ENCODE results near the gene ASS1. TPM values are rescaled to one million over a fixed set of nuclear protein-coding genes. Genes with fewer than 3 reads are reported as not detected.

The ASS1 gene
- total and polyA plus RNA-seq, 2 donors (not counting 1 experiment from before 2014, with no cell fraction given) = 0.30 to 0.44 TPM

DNA sequence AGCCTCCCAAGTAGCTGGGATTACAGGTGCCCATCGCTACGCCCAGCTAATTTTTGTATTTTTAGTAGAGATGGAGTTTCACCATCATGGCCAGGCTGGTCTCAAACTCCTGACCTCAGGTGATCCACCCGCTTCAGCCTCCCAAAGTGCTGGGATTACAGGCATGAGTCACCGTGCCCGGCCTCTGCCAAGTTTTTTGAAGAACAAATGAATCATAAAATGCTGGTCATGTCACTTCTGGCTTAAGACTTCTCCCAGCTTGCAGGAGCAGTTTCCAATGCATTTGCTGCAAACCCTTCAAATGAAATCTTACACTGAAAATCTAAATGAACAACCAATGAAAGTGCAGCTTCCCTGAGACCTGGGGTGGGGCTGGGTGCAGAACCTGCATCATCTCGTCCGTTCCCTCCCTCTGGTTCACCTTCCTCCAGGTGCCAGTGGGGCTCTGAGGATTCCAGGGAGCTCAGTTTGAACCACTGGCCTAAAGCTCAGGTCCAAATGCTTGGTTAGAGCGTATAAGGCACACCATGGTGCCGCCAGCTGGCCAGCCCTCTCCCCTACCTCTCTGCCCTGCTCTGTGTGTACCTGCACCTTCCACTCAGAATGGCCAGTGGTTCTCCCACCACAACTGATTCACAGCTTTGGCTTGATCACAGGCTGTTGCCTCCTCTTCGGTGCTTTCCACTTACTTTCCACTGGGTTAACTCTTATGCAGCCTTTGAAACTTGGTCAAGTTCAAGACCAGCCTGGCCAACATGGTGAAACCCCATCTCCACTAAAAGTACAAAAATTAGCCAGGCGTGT, 94.9 kb downstream of the ASS1 start:
- peaks cover 8% of the 10 kb centered on the region for H3K4me1 Mint-ChIP-seq
- H3K36me3 ChIP-seq (replicated peaks in 1 of 2; ENCODE audit: control extremely low read depth in 1 of 2, control insufficient read depth in 1 of 2, extremely low read depth in 1 of 2, insufficient read depth in 2 of 2, low read length in 1 of 2) = no peaks in the 10 kb centered on the region
- H3K4me2 ChIP-seq (replicated peaks; ENCODE audit: low read depth, low read length, poor library complexity, severe bottlenecking) = no peak overlapping the region
- no peak overlapping the region for H3K9ac ChIP-seq (ENCODE audit: low read length)
- H3K4me1 ChIP-seq (ENCODE audit: control insufficient read depth in 2 of 2, insufficient read depth in 2 of 2, low read length in 2 of 2) = peaks cover 0 to 3% of the 10 kb centered on the region in 2 donors
- DNase-seq = no peak
- no peak overlapping the region for H3K4me3 Mint-ChIP-seq
- no peak for ATAC-seq (ENCODE audit: low read depth)
- H3K9me3 Mint-ChIP-seq (ENCODE audit: insufficient read depth) = no peaks in the 10 kb centered on the region
- no peak overlapping the region for H3K4me3 ChIP-seq (ENCODE audit: control extremely low read depth in 1 of 5, extremely low read depth in 1 of 5, insufficient read depth in 1 of 5, low read depth in 2 of 5, low read length in 4 of 5)
- no peaks in the 10 kb centered on the region for H4K20me1 ChIP-seq (ENCODE audit: control insufficient read depth, insufficient read depth, low read length, poor library complexity, severe bottlenecking)
- POLR2A ChIA-PET = no interaction called here
- no peak overlapping the region for H3K27ac ChIP-seq (ENCODE audit: low read length in 2 of 2)
- TF ChIP-seq EZH2 (IDR thresholded peaks at IDR 0.05; ENCODE audit: borderline replicate concordance, insufficient read depth, low read depth, low read length, poor library complexity, severe bottlenecking) = no peak
- TF ChIP-seq CTCF (IDR thresholded peaks at IDR 0.05) = no peak
- CTCF ChIA-PET = no interaction called here
- no peaks in the 10 kb centered on the region for H3K9me3 ChIP-seq (ENCODE audit: control extremely low read depth in 1 of 3, control insufficient read depth in 2 of 3, insufficient read depth in 1 of 3, low read length in 2 of 3)
- intact Hi-C loops (cut with micrococcal nuclease) = no loop called here
- H3K27me3 Mint-ChIP-seq = peaks cover 64% of the 10 kb centered on the region
- peaks cover 0 to 45% (median 7%) of the 10 kb centered on the region in 4 experiments for H3K27me3 ChIP-seq (replicated peaks in 1 of 4; ENCODE audit: control extremely low read depth in 1 of 4, control insufficient read depth in 3 of 4, insufficient read depth in 4 of 4, low read length in 3 of 4)
- no peak overlapping the region for H3K27ac Mint-ChIP-seq
- no peaks in the 10 kb centered on the region for H3K79me2 ChIP-seq (ENCODE audit: control insufficient read depth, insufficient read depth, low read length)
- H2AFZ ChIP-seq (ENCODE audit: insufficient read depth, low read depth, low read length, poor library complexity, severe bottlenecking) = no peak overlapping the region
- 76% methylated on average over 9 of the region's 11 CpGs for WGBS (ENCODE audit: insufficient coverage)

DNA sequence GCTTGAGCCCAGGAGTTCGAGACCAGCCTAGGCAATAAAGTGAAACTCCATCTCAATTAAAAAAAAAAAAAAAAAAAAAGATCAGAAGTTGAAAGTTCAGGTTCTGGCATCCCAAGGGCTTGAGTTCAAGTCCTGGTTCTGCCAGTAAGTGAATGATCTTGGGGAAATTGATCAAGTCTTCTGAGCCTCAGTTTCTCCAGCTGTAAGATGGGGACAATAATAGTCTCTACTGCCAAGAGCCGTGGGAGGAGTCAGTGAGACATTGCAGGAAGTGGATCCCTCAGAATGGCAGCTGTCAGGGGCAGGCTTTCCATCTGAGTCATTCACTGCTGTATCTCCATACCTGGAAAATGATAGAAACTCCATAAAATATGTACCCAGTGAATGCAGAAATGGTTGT, 96.8 kb downstream of the ASS1 start:
- no peaks in the 10 kb centered on the region for H3K36me3 ChIP-seq (replicated peaks in 1 of 2; ENCODE audit: control extremely low read depth in 1 of 2, control insufficient read depth in 1 of 2, extremely low read depth in 1 of 2, insufficient read depth in 2 of 2, low read length in 1 of 2)
- H3K27ac ChIP-seq (ENCODE audit: low read length in 2 of 2) = no peak overlapping the region
- no peak overlapping the region for H3K4me3 Mint-ChIP-seq
- no peak overlapping the region for H3K27ac Mint-ChIP-seq
- peaks cover 58% of the 10 kb centered on the region for H3K27me3 Mint-ChIP-seq
- ChIA-PET POLR2A (no interaction called here), CTCF (no interaction called here)
- H3K4me3 ChIP-seq (ENCODE audit: control extremely low read depth in 1 of 5, extremely low read depth in 1 of 5, insufficient read depth in 1 of 5, low read depth in 2 of 5, low read length in 4 of 5) = no peak overlapping the region
- no peak overlapping the region for H3K9ac ChIP-seq (ENCODE audit: low read length)
- H3K9me3 Mint-ChIP-seq (ENCODE audit: insufficient read depth) = no peaks in the 10 kb centered on the region
- H2AFZ ChIP-seq (ENCODE audit: insufficient read depth, low read depth, low read length, poor library complexity, severe bottlenecking) = no peak overlapping the region
- H3K9me3 ChIP-seq (ENCODE audit: control extremely low read depth in 1 of 3, control insufficient read depth in 2 of 3, insufficient read depth in 1 of 3, low read length in 2 of 3) = no peaks in the 10 kb centered on the region
- H3K4me2 ChIP-seq (replicated peaks; ENCODE audit: low read depth, low read length, poor library complexity, severe bottlenecking) = no peak overlapping the region
- H4K20me1 ChIP-seq (ENCODE audit: control insufficient read depth, insufficient read depth, low read length, poor library complexity, severe bottlenecking) = no peaks in the 10 kb centered on the region
- H3K27me3 ChIP-seq (replicated peaks in 1 of 4; ENCODE audit: control extremely low read depth in 1 of 4, control insufficient read depth in 3 of 4, insufficient read depth in 4 of 4, low read length in 3 of 4) = peaks cover 0 to 33% (median 3%) of the 10 kb centered on the region in 4 experiments
- TF ChIP-seq EZH2 (IDR thresholded peaks at IDR 0.05; ENCODE audit: borderline replicate concordance, insufficient read depth, low read depth, low read length, poor library complexity, severe bottlenecking) (no peak), CTCF (IDR thresholded peaks at IDR 0.05) (no peak)
- peaks cover 5% of the 10 kb centered on the region for H3K4me1 Mint-ChIP-seq
- peaks cover 0 to 3% of the 10 kb centered on the region in 2 donors for H3K4me1 ChIP-seq (ENCODE audit: control insufficient read depth in 2 of 2, insufficient read depth in 2 of 2, low read length in 2 of 2)
- DNase-seq (no peak), ATAC-seq (ENCODE audit: low read depth) (no peak)
- 83% methylated on average over 1 of the region's 2 CpGs for WGBS (ENCODE audit: insufficient coverage)
- intact Hi-C loops (cut with micrococcal nuclease) = no loop called here
- no peaks in the 10 kb centered on the region for H3K79me2 ChIP-seq (ENCODE audit: control insufficient read depth, insufficient read depth, low read length)
